Endothelial cell of umbilical vein (primary cell): Measurements from ENCODE around the gene TMEM164. TPM values are rescaled to one million over a fixed set of nuclear protein-coding genes. Genes with fewer than 3 reads are reported as not detected.

ENCODE experiments used
- BruUV-seq: library from RNA; stranded (reverse); fragments of 400-500 nt; replicated peaks from 2 replicates; lab custom pipeline; 2021; lab: Mats Ljungman, UMichigan
- CTCF ChIA-PET: fragments of 300-600, 350-600 bp; sonication (Branson Sonifier 250); formaldehyde crosslinking; loops from one replicate; lab custom pipeline; 2021; ENCODE audit warnings: antibody characterized with exemption, inconsistent platforms; lab: Charles Lee
- POLR2A ChIA-PET: fragments of 300-600, 350-600 bp; sonication (Branson Sonifier 250); formaldehyde crosslinking; loops from one replicate; lab custom pipeline; 2021; ENCODE audit warnings: antibody characterized with exemption, inconsistent platforms; lab: Charles Lee
- DNase-seq: peaks from one replicate; pipeline ENCODE4 v3.0.0-alpha.2; 2011; ENCODE audit warnings: low read depth, low spot score
- FAIRE-seq: peaks from 2 replicates; lab custom pipeline; 2011; peaks lifted over from hg19 to GRCh38; lab: Jason Lieb, UNC
- H2AFZ ChIP-seq: 2 replicates; pipeline ENCODE4 v1.6.0; 2012; ENCODE audit warnings: low read depth, low read length, control low read depth, inconsistent platforms
- H3K27ac ChIP-seq: 2 replicates; pipeline ENCODE4 v1.5.1; 2011; ENCODE audit warnings: low read depth, mild to moderate bottlenecking, control low read depth, low read length, moderate library complexity; ENCODE audit not compliant: insufficient read depth
- H3K27me3 ChIP-seq, 2 experiments: 2 replicates each; pipeline versions ENCODE4 v1.6.0 to v1.6.1; 2011; ENCODE audit warnings: low read length in 2 of 2, mixed read lengths in 1 of 2; ENCODE audit not compliant: control insufficient read depth in 2 of 2, insufficient read depth in 2 of 2
- H3K36me3 ChIP-seq, 2 experiments: 2 replicates in 1 of 2; 3 replicates in 1 of 2; pipeline ENCODE4 v1.5.1; 2011; ENCODE audit warnings: low read length in 2 of 2, mild to moderate bottlenecking in 1 of 2, moderate library complexity in 1 of 2; ENCODE audit not compliant: control insufficient read depth in 2 of 2, insufficient read depth in 2 of 2; ENCODE audit errors: extremely low read depth in 1 of 2
- H3K4me1 ChIP-seq: 3 replicates; pipeline ENCODE4 v1.5.1; 2011; ENCODE audit warnings: mild to moderate bottlenecking, low read length; ENCODE audit not compliant: control insufficient read depth, insufficient read depth; ENCODE audit errors: extremely low read depth
- H3K4me2 ChIP-seq: 2 replicates; pipeline ENCODE4 v1.6.1; 2011; ENCODE audit warnings: low read length, control low read depth, mixed read lengths; ENCODE audit not compliant: insufficient read depth
- H3K4me3 ChIP-seq, 3 experiments: fragments of 200-600 bp in 1 of 3; sonication (generic), shearing (Covaris generic) in 1 of 3; replicated peaks in 1 of 3; 2 replicates each; pipeline ENCODE4 v1.5.1; 2011 to 2016; ENCODE audit warnings: control low read depth in 3 of 3, low read length in 3 of 3, mild to moderate bottlenecking in 2 of 3, inconsistent platforms in 1 of 3, low read depth in 1 of 3, moderate library complexity in 1 of 3; ENCODE audit not compliant: insufficient read depth in 1 of 3
- H3K79me2 ChIP-seq: 2 replicates; pipeline ENCODE4 v1.6.0; 2012; ENCODE audit warnings: low read length, inconsistent platforms; ENCODE audit not compliant: control insufficient read depth, insufficient read depth
- H3K9ac ChIP-seq: replicated peaks from 2 replicates; pipeline ENCODE3; 2011; ENCODE audit warnings: low read length, control low read depth; ENCODE audit not compliant: insufficient read depth; ENCODE audit errors: extremely low read depth
- H3K9me1 ChIP-seq: replicated peaks from 3 replicates; pipeline ENCODE4 v1.6.0; 2011; ENCODE audit warnings: mild to moderate bottlenecking, low read length; ENCODE audit not compliant: control insufficient read depth, insufficient read depth; ENCODE audit errors: extremely low read depth
- H3K9me3 ChIP-seq: replicated peaks from 2 replicates; pipeline ENCODE4 v1.5.1; 2012; ENCODE audit warnings: low read length, inconsistent platforms; ENCODE audit not compliant: control insufficient read depth, insufficient read depth
- H4K20me1 ChIP-seq: replicated peaks from 2 replicates; pipeline ENCODE3; 2011; ENCODE audit warnings: mild to moderate bottlenecking, low read length; ENCODE audit not compliant: control insufficient read depth, insufficient read depth; ENCODE audit errors: extremely low read depth
- CTCF ChIP-seq, 2 donors: IDR thresholded peaks; 1 replicate in 1 of 2; 2 replicates in 1 of 2; pipeline ENCODE4 v1.5.1; 2011; ENCODE audit warnings: low read length in 2 of 2, mild to moderate bottlenecking in 2 of 2, moderate library complexity in 2 of 2, control low read depth in 1 of 2, inconsistent platforms in 1 of 2, low read depth in 1 of 2; ENCODE audit not compliant: insufficient read depth in 1 of 2; ENCODE audit errors: extremely low read depth in 1 of 2
- EZH2 ChIP-seq: IDR thresholded peaks from 2 replicates; pipeline ENCODE4 v1.6.1; 2012; ENCODE audit warnings: borderline replicate concordance, low read depth, mild to moderate bottlenecking, moderate library complexity, low read length, inconsistent platforms; ENCODE audit not compliant: severe bottlenecking
- FOS ChIP-seq: IDR thresholded peaks from 2 replicates; pipeline ENCODE4 v1.6.1; 2011; ENCODE audit warnings: mild to moderate bottlenecking, low read length, moderate library complexity, borderline replicate concordance; ENCODE audit not compliant: insufficient read depth
- GATA2 ChIP-seq: IDR thresholded peaks from 2 replicates; pipeline ENCODE4 v1.7.0; 2011; ENCODE audit warnings: low read depth, mild to moderate bottlenecking, moderate library complexity, mixed read lengths, low read length; ENCODE audit not compliant: insufficient read length, insufficient read depth
- JUN ChIP-seq: IDR thresholded peaks from 2 replicates; pipeline ENCODE4 v1.6.1; 2011; ENCODE audit warnings: borderline replicate concordance, low read depth; ENCODE audit not compliant: insufficient read length, insufficient read depth
- MAX ChIP-seq: IDR thresholded peaks from 2 replicates; pipeline ENCODE4 v1.6.1; 2011; ENCODE audit not compliant: insufficient read depth, insufficient read length
- MYC ChIP-seq: IDR thresholded peaks from one replicate; pipeline ENCODE4 v1.6.1; 2011; ENCODE audit warnings: mild to moderate bottlenecking, low read depth, low read length
- POLR2A ChIP-seq: IDR thresholded peaks from 2 replicates; pipeline ENCODE4 v1.6.1; 2012; ENCODE audit warnings: low read depth, mild to moderate bottlenecking, control low read depth, low read length
- POLR2AphosphoS5 ChIP-seq: IDR thresholded peaks from 2 replicates; pipeline ENCODE4 v1.6.1; 2012; ENCODE audit warnings: low read depth, mild to moderate bottlenecking, control low read depth, low read length, moderate library complexity; ENCODE audit not compliant: insufficient read depth
- dilution Hi-C: fragments of 300-500 bp; cut with MboI; formaldehyde crosslinking; loops from one replicate; pipeline ENCODE4 v1.15.0; 2019; ENCODE audit warnings: low sequenced_read_pairs; ENCODE audit not compliant: extremely low pct_ligation_motif_present
- intact Hi-C: fragments of 100-400 bp; cut with micrococcal nuclease; formaldehyde crosslinking; loops from one replicate; pipeline ENCODE4 v1.10.0; 2022
- polyA plus RNA-seq, 4 experiments: library from polyadenylated mRNA; depleted of rRNA in 3 of 4; stranded (reverse) in 3 of 4; unstranded in 1 of 4; fragments of >200 nt; gene quantifications; 2 replicates each; pipeline versions ENCODE4 v1.2.1 to v1.2.3, GENCODE V29; 2011 to 2012; ENCODE audit warnings: missing spikeins in 1 of 4
- total RNA-seq: library from RNA; stranded (reverse); gene quantifications from 2 replicates; pipeline ENCODE4 v1.2.3, GENCODE V29; 2021

The TMEM164 gene
- total and polyA plus RNA-seq, 2 donors (not counting 3 experiments of a cell fraction or from before 2014, with no cell fraction given): 12.8 to 22.2 TPM

- no peak for FAIRE-seq
- Histone ChIP-seq H4K20me1 (no peaks in the 10 kb centered on the region), H3K9me3 (no peaks in the 10 kb centered on the region), H3K4me1 (no peaks in the 10 kb centered on the region), H3K9me1 (no peaks in the 10 kb centered on the region), H3K4me3 (no peak overlapping the region), H3K9ac (no peak overlapping the region), H3K27ac (no peak overlapping the region), H2AFZ (no peak overlapping the region), H3K36me3 (no peaks in the 10 kb centered on the region), H3K4me2 (no peak overlapping the region), H3K79me2 (no peaks in the 10 kb centered on the region), H3K27me3 (no peaks in the 10 kb centered on the region)
- BruUV-seq: no TSS peak
- no peak for DNase-seq
- TF ChIP-seq POLR2A (no peak), MAX (no peak), GATA2 (no peak), MYC (no peak), EZH2 (no peak), POLR2AphosphoS5 (no peak), FOS (no peak), JUN (no peak), CTCF (IDR thresholded peaks at IDR 0.05; ENCODE audit: extremely low read depth in 1 of 2, insufficient read depth in 1 of 2, low read depth in 1 of 2, low read length in 2 of 2) (no peak)
- dilution Hi-C loops (no loop called here), intact Hi-C loops (no loop called here)
- ChIA-PET POLR2A (no interaction called here), CTCF (no interaction called here)
Observed at GRCh38 chrX:110132450-110133114, 129.7 kb downstream of the TMEM164 start.
